Stomach smooth muscle (tissue), 2 donors: ENCODE data around the gene SUN5.

Experiments
- H3K27ac ChIP-seq: one replicate; pipeline ENCODE4 v1.7.0; 2013; ENCODE audit warnings: mild to moderate bottlenecking, low read length, inconsistent platforms
- H3K27me3 ChIP-seq, 2 donors: one replicate each; pipeline ENCODE4 v1.7.0; 2013; ENCODE audit warnings: low read length in 2 of 2; ENCODE audit not compliant: insufficient read depth in 2 of 2, control insufficient read depth in 1 of 2
- H3K36me3 ChIP-seq, 2 donors: one replicate each; pipeline ENCODE4 v1.7.0; 2013; ENCODE audit warnings: low read length in 2 of 2; ENCODE audit not compliant: control insufficient read depth in 2 of 2, insufficient read depth in 2 of 2
- H3K4me1 ChIP-seq: one replicate; pipeline ENCODE4 v1.7.0; 2013; ENCODE audit warnings: low read length; ENCODE audit not compliant: control insufficient read depth, insufficient read depth
- H3K4me3 ChIP-seq, 2 donors: one replicate each; pipeline ENCODE4 v1.7.0; 2013; ENCODE audit warnings: low read length in 2 of 2
- H3K9ac ChIP-seq, 2 donors: one replicate each; pipeline ENCODE4 v1.7.0; 2013; ENCODE audit warnings: low read length in 2 of 2, mild to moderate bottlenecking in 1 of 2
- H3K9me3 ChIP-seq, 2 donors: one replicate each; pipeline ENCODE4 v1.7.0; 2013; ENCODE audit warnings: low read length in 2 of 2; ENCODE audit not compliant: control insufficient read depth in 2 of 2
- donor health status: healthy.
- donor health status: Pancreatic carcinoma.

Gene SUN5

GRCh38 chr20:33019465-33020277 is 15.4 kb upstream of the SUN5 start:
- no peak overlapping the region for H3K27ac ChIP-seq
- no peak overlapping the region for H3K4me3 ChIP-seq
- peaks cover 0 to 5% of the 10 kb centered on the region in 2 donors for H3K27me3 ChIP-seq
- no peaks in the 10 kb centered on the region for H3K36me3 ChIP-seq
- no peak overlapping the region for H3K9ac ChIP-seq
- H3K9me3 ChIP-seq, result no peaks in the 10 kb centered on the region
- no peaks in the 10 kb centered on the region for H3K4me1 ChIP-seq

- Histone ChIP-seq H3K36me3 (no peaks in the 10 kb centered on the region), H3K4me1 (no peaks in the 10 kb centered on the region), H3K27me3 (peaks cover 0 to 12% of the 10 kb centered on the region in 2 donors), H3K27ac (no peak overlapping the region), H3K9ac (no peak overlapping the region), H3K4me3 (no peak overlapping the region), H3K9me3 (no peaks in the 10 kb centered on the region)
These were observed 14.1 kb upstream of the SUN5 start for GRCh38 chr20:33018169-33018931.

- H3K4me3 ChIP-seq, result no peak overlapping the region
- no peaks in the 10 kb centered on the region for H3K9me3 ChIP-seq
- H3K9ac ChIP-seq, result no peak overlapping the region
- no peaks in the 10 kb centered on the region for H3K36me3 ChIP-seq
- H3K27ac ChIP-seq, result no peak overlapping the region
- peaks cover 2 to 12% of the 10 kb centered on the region in 2 donors for H3K27me3 ChIP-seq
- H3K4me1 ChIP-seq, result no peaks in the 10 kb centered on the region
These were observed 13.3 kb upstream of the SUN5 start for GRCh38 chr20:33017542-33017941.

- Histone ChIP-seq H3K27me3 (peaks cover 4 to 12% of the 10 kb centered on the region in 2 donors), H3K9ac (no peak overlapping the region), H3K4me1 (no peaks in the 10 kb centered on the region), H3K4me3 (no peak overlapping the region), H3K27ac (no peak overlapping the region), H3K9me3 (no peaks in the 10 kb centered on the region), H3K36me3 (no peaks in the 10 kb centered on the region)
These were observed 12.4 kb upstream of the SUN5 start for GRCh38 chr20:33016581-33017109.

- Histone ChIP-seq H3K27me3 (peaks cover 4 to 12% of the 10 kb centered on the region in 2 donors), H3K27ac (no peak overlapping the region), H3K36me3 (no peaks in the 10 kb centered on the region), H3K9ac (no peak overlapping the region), H3K9me3 (no peaks in the 10 kb centered on the region), H3K4me1 (no peaks in the 10 kb centered on the region), H3K4me3 (no peak overlapping the region)
These were observed 11.7 kb upstream of the SUN5 start for GRCh38 chr20:33015700-33016580.

- Histone ChIP-seq H3K36me3 (no peaks in the 10 kb centered on the region), H3K4me3 (no peak overlapping the region), H3K9me3 (no peaks in the 10 kb centered on the region), H3K27ac (no peak overlapping the region), H3K9ac (no peak overlapping the region), H3K4me1 (no peaks in the 10 kb centered on the region), H3K27me3 (peaks cover 4 to 12% of the 10 kb centered on the region in 2 donors)
These were observed 10.9 kb upstream of the SUN5 start for GRCh38 chr20:33015114-33015484.

- Histone ChIP-seq H3K9me3 (no peaks in the 10 kb centered on the region), H3K9ac (no peak overlapping the region), H3K27ac (no peak overlapping the region), H3K36me3 (no peaks in the 10 kb centered on the region), H3K4me1 (no peaks in the 10 kb centered on the region), H3K27me3 (peaks cover 4 to 12% of the 10 kb centered on the region in 2 donors), H3K4me3 (no peak overlapping the region)
These were observed 10.3 kb upstream of the SUN5 start for GRCh38 chr20:33014336-33015113.

- H3K36me3 ChIP-seq, result no peaks in the 10 kb centered on the region
- peaks cover 4 to 12% of the 10 kb centered on the region in 2 donors for H3K27me3 ChIP-seq
- H3K4me3 ChIP-seq, result no peak overlapping the region
- H3K27ac ChIP-seq, result no peak overlapping the region
- H3K9ac ChIP-seq, result no peak overlapping the region
- H3K4me1 ChIP-seq, result no peaks in the 10 kb centered on the region
- H3K9me3 ChIP-seq, result no peaks in the 10 kb centered on the region
These were observed 9.6 kb upstream of the SUN5 start for GRCh38 chr20:33013701-33014326.

- Histone ChIP-seq H3K27ac (no peak overlapping the region), H3K9me3 (no peaks in the 10 kb centered on the region), H3K27me3 (peaks cover 4 to 12% of the 10 kb centered on the region in 2 donors)
These were observed 8.3 kb upstream of the SUN5 start for GRCh38 chr20:33012327-33013189.

More at GRCh38 chr20:33012327-33013189, 8.3 kb upstream of the SUN5 start:
- H3K4me1 ChIP-seq, result no peaks in the 10 kb centered on the region
- no peak overlapping the region for H3K9ac ChIP-seq
- H3K4me3 ChIP-seq, result no peak overlapping the region
- no peaks in the 10 kb centered on the region for H3K36me3 ChIP-seq
